ENCODE measurements around the gene XIRP2.

GRCh38 chr2:167209784-167210183 is 321.5 kb downstream of the XIRP2 start:
- TF ChIP-seq CTCF (IDR thresholded peaks at IDR 0.05; ENCODE audit: low read depth, low read length), result no peak
- no peak for TF ChIP-seq MAX (IDR thresholded peaks at IDR 0.05; ENCODE audit: low read depth, low read length)
- TF ChIP-seq POLR2A (IDR thresholded peaks at IDR 0.05; ENCODE audit: extremely low read depth, insufficient read length), result no peak
- TF ChIP-seq MYC (IDR thresholded peaks at IDR 0.05; ENCODE audit: low read depth, low read length), result no peak
